Hepatic stellate cell (primary cell): ENCODE measurements around the gene IL7R.
"Not testable (repeated sequence)": the region's sequence is repeated elsewhere in the genome, so short reads cannot be mapped to it uniquely, and the experiment has no call there.

Experiments
- DNase-seq: peaks from one replicate; pipeline ENCODE4 v3.0.0; 2011; ENCODE audit warnings: low spot score

Gene IL7R

GRCh38 chr5:35876922-35877321 is 20.2 kb downstream of the IL7R start:
- DNase-seq, result no peak

- no peak for DNase-seq
Measured at GRCh38 chr5:35877655-35878054, 21.0 kb downstream of the IL7R start.

GRCh38 chr5:35878079-35878478 is 21.4 kb downstream of the IL7R start:
- DNase-seq, result no peak

- DNase-seq, result no peak
Measured at GRCh38 chr5:35879096-35879495, 22.4 kb downstream of the IL7R start.

- DNase-seq, result no peak
Measured at GRCh38 chr5:35879649-35880048, 23.0 kb downstream of the IL7R start.

- DNase-seq, result no peak
Measured at GRCh38 chr5:35880156-35880555, 23.5 kb downstream of the IL7R start.

GRCh38 chr5:35881758-35882157 is 25.1 kb downstream of the IL7R start:
- no peak for DNase-seq

GRCh38 chr5:35884191-35884769 is 27.6 kb downstream of the IL7R start:
- peak; percentile 26 for DNase-seq

- no peak for DNase-seq
Measured at GRCh38 chr5:35884773-35885172, 28.1 kb downstream of the IL7R start.

GRCh38 chr5:35886381-35886780 is 29.7 kb downstream of the IL7R start:
- no peak for DNase-seq

- no peak for DNase-seq
Measured at GRCh38 chr5:35887321-35888100, 30.8 kb downstream of the IL7R start.

GRCh38 chr5:35890021-35891020 is 33.6 kb downstream of the IL7R start:
- DNase-seq, result no peak

- not testable (repeated sequence) for DNase-seq
Measured at GRCh38 chr5:35892799-35893198, 36.1 kb downstream of the IL7R start.

GRCh38 chr5:35894131-35894530 is 37.4 kb downstream of the IL7R start:
- DNase-seq, result no peak

- no peak for DNase-seq
Measured at GRCh38 chr5:35898952-35899660, 42.4 kb downstream of the IL7R start.

- DNase-seq, result no peak
Measured at GRCh38 chr5:35899800-35900199, 43.1 kb downstream of the IL7R start.

- no peak for DNase-seq
Measured at GRCh38 chr5:35900972-35901695, 44.4 kb downstream of the IL7R start.

- no peak for DNase-seq
Measured at GRCh38 chr5:35902046-35902672, 45.5 kb downstream of the IL7R start.

- DNase-seq, result no peak
Measured at GRCh38 chr5:35903631-35904203, 47.0 kb downstream of the IL7R start.

GRCh38 chr5:35904443-35905132 is 47.9 kb downstream of the IL7R start:
- no peak for DNase-seq
